ENCODE measurements around the gene PARD3B. TPM values are rescaled to one million over a fixed set of nuclear protein-coding genes. Genes with fewer than 3 reads are reported as not detected.

The PARD3B gene
- total and polyA plus RNA-seq, 2 of the 13 experiments (the other 11 are each of a cell fraction or from before 2014, with no cell fraction given): 0.71 to 2.3 TPM

- Histone ChIP-seq H3K4me2 (ENCODE audit: low read depth, low read length) (no peak overlapping the region), H4K20me1 (ENCODE audit: insufficient read depth, low read length) (no peaks in the 10 kb centered on the region), H3K27ac (ENCODE audit: extremely low read length, insufficient read depth, low read length) (no peak overlapping the region), H3K79me2 (ENCODE audit: insufficient read depth, low read length) (no peaks in the 10 kb centered on the region), H3K9me3 (ENCODE audit: low read length) (no peaks in the 10 kb centered on the region), H2AFZ (ENCODE audit: low read length) (no peak overlapping the region), H3K9ac (ENCODE audit: insufficient read depth, low read depth, low read length) (no peak overlapping the region), H3K4me3 (replicated peaks in 1 of 3; ENCODE audit: insufficient read depth in 1 of 3, low read depth in 2 of 3, low read length in 3 of 3) (no peak overlapping the region), H3K36me3 (replicated peaks in 1 of 2; ENCODE audit: control insufficient read depth in 1 of 2, insufficient read depth in 2 of 2, low read length in 2 of 2) (no peaks in the 10 kb centered on the region), H3K27me3 (ENCODE audit: control insufficient read depth in 1 of 2, insufficient read depth in 2 of 2, low read length in 2 of 2) (no peaks in the 10 kb centered on the region), H3K4me1 (ENCODE audit: insufficient read depth, low read length) (no peaks in the 10 kb centered on the region)
- in situ Hi-C loops (cut with HindIII; ENCODE audit: extremely low pct_ligation_motif_present, low pct_unique_long_range_greater_than_20kb): no loop called here
- 83% methylated on average over 3 of the region's 3 CpGs for WGBS (ENCODE audit: low lambda C conversion rate)
- intact Hi-C loops (cut with micrococcal nuclease; ENCODE audit: unreplicated experiment): no loop called here
- no TSS peak for BruUV-seq (replicated peaks)
- POLR2A ChIA-PET: no interaction called here
- no peak for DNase-seq (ENCODE audit: low spot score)
- no peak for FAIRE-seq
- ATAC-seq: no peak
- CTCF ChIA-PET (ENCODE audit: low intra/inter-chr PET ratio, low total read pairs): no interaction called here
- TF ChIP-seq ZNF646 (CRISPR knock-in tag; IDR thresholded peaks at IDR 0.05) (no peak), ELF4 (CRISPR knock-in tag; IDR thresholded peaks at IDR 0.05; ENCODE audit: borderline replicate concordance) (no peak)
These were observed 9.9 kb upstream of the PARD3B start for GRCh38 chr2:204535356-204535755.

All from HepG2 (cell line).